GM21381 (cell line): ENCODE measurements around the gene CLIP3.
"Not testable (repeated sequence)": the region's sequence is repeated elsewhere in the genome, so short reads cannot be mapped to it uniquely, and the experiment has no call there.

ENCODE experiments used
- ATAC-seq: cut with Tn5 transposase; IDR thresholded peaks from one replicate; pipeline ENCODE4 v1.9.1; 2021; ENCODE audit warnings: mild to moderate bottlenecking, moderate library complexity; ENCODE audit not compliant: unreplicated experiment

The CLIP3 gene, protein sequence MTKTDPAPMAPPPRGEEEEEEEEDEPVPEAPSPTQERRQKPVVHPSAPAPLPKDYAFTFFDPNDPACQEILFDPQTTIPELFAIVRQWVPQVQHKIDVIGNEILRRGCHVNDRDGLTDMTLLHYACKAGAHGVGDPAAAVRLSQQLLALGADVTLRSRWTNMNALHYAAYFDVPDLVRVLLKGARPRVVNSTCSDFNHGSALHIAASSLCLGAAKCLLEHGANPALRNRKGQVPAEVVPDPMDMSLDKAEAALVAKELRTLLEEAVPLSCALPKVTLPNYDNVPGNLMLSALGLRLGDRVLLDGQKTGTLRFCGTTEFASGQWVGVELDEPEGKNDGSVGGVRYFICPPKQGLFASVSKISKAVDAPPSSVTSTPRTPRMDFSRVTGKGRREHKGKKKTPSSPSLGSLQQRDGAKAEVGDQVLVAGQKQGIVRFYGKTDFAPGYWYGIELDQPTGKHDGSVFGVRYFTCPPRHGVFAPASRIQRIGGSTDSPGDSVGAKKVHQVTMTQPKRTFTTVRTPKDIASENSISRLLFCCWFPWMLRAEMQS

DNA sequence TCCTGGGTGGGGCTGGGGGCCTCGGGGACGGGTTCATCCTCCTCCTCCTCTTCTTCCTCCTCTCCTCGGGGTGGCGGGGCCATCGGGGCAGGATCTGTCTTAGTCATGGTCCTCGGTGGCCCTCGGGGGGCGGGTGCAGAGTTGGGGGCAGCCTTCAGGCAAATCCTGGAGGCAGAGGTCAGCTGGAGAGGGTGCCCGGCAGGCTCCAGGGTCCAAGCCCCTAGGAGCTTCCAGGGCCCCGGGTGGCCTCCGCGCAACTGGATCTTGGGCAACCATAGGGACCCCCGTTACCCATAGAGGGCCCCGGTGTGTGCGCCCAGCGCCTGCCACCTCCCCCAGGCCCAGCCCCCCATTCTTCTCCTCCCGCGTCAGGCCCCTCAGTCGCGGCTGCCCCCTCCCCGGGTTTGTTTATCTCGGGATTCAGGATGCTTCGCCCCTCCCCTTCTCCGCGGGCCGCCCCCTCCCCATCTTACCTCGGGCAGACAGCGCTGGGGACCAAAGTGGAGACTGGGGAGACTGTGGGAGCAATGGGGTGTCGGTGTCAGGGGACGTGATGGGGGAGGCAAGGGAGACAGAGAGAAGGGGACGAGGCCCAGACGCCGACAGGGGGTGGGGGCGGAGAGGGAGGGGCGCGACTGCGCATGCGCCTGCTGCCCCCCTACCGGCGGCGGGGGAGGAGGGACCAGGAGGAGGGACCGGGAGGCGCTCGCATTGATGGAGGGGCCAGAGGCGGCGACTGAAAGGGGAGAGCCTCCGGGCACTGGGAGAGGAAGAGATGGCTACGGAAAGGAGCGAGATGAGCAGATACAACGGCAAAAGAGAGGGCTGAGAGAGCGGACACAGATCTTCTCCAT is at the start of gene CLIP3:
Gene CLIP3 (minus strand): TSS at position 623 of the 854 bp plus-strand sequence. CDS start 516 bp downstream, at position 107.
- ATAC-seq, result no peak

DNA sequence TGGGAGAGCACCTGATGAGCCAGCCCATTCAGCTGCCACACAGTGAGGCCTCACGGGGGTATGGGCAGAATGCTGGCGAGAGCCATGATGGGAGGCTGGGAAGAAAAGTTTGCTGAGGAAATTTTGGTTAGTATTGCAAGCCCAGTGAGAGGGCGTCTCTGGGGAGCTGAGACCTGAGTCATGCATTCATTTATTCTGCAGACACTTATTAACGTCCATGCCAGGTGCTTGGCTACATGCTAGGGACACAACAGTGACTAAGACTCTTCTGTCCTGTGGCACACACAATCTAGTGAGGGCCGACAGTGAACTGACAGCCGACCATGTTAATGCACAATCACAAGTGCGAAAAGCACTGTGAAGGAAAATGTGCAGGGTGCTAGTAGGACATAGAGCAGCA is 49.2 kb upstream of the CLIP3 start:
- no peak for ATAC-seq

DNA sequence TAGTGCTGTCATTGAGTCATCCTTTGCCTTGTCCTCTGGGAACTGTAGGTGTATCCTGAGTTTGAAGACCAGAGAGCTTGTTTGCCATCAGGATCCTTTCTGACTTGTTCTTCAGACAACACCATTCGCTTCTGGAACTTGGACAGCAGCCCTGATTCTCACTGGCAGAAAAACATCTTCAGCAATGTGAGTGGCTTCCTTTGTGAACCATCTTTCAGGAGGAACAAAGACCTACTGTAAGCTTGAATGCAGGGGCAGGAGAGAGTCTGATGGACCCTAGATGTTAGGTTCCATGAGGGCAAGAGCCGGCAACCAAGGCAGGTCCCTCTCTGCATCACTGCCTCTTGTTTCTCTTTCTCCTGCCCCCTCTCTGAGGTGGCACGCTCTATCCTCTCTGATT is 48.7 kb upstream of the CLIP3 start:
- no peak for ATAC-seq

DNA sequence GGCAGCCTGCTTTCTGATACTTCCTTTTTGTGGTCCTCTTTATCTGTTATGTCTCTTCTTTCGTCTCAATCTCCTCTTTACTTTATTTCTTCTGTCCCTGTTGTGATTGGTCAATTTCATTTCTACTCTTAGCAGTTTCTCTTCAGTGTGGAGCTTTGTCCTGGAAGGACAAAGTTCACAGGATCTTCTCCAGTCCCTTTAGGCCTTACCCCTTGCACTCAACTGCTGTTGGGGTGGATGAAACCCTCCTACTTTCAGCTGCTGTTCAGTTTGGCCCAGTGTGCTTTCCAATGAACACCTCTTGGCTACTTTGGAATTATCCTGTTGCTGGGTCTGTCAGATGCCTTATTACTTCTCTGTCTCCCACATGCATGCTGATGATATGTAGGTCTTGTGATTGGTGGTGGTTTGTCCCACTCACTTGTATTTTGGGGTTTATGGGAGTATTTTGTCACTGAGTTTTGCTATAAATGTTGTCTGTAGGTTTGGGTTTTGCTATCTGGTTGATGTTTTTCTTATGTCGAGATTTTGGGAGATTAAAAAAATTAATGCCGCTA is 46.8 kb upstream of the CLIP3 start:
- ATAC-seq, result no peak

DNA sequence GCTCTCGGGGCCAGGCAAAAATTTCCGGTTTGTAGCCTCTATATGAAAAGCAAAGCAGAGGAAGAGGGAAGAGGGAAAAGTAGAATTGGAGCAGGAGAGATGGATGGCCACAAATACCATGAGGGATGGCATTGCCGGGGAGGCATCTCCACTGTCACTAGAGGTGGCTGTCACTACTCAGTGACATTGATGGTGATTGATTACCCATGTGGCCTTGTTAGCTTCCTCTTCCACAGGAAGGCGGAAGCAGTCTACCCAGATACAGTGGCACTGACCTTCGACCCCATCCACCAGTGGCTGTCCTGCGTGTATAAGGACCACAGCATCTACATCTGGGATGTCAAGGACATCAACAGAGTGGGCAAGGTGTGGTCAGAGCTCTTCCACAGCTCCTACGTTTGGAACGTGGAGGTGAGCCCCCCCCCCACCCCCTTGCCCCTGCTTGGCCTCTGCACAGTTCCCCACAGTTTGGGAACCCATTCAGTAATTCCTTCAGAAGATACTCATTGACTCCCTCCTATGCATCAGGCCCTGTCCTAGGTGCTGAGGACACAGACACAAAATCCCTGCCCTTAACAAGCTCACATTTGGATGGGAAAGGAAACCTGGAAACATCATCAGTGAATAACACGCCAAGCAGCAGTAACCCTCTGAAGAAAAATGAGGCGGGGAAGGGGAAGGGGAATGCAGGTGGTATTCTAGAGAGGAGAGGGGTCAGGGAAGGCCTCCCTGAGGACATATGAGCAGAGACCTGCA is 40.6 kb upstream of the CLIP3 start:
- ATAC-seq, result no peak

DNA sequence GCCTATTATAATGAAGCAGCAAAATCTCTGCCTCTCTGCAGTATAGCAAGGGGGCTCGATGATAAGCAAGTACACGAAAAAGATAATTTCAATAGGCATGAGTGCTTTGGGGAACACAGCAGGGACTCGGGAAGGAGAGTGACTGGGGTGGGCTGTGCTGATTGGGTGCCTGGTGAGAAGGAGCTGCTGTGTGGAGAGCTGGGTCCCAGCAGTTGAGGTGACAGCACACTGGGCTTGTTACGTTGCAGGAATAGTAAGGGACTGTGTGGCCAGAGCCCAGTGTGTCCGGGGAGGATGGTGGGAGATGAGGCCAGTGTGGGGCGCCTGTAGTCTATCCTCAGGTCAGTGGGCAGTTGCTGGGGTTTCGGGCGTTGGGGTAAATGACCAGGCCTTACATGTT is 39.4 kb upstream of the CLIP3 start:
- ATAC-seq, result no peak

DNA sequence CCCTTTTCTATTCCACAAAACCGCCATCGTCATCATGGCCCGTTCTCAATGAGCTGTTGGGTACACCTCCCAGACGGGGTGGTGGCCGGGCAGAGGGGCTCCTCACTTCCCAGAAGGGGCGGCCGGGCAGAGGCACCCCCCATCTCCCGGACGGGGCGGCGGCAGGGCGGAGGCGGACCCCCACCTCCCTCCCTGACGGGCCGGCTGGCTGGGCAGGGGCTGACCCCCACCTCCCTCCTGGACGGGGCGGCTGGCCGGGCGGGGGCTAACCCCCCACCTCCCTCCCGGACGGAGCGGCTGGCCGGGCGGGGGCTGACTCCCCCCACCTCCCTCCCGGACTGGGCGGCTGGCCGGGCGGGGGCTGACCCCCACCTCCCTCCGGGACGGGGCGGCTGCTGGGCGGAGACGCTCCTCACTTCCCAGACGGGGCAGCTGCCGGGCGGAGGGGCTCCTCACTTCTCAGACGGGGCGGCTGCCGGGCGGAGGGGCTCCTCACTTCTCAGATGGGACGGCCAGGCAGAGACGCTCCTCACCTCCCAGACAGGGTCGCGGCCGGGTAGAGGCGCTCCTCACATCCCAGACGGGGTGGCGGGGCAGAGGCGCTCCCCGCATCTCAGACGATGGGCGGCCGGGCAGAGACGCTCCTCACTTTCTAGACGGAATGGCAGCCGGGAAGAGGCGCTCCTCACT is 36.3 kb upstream of the CLIP3 start:
- ATAC-seq, result not testable (repeated sequence)

DNA sequence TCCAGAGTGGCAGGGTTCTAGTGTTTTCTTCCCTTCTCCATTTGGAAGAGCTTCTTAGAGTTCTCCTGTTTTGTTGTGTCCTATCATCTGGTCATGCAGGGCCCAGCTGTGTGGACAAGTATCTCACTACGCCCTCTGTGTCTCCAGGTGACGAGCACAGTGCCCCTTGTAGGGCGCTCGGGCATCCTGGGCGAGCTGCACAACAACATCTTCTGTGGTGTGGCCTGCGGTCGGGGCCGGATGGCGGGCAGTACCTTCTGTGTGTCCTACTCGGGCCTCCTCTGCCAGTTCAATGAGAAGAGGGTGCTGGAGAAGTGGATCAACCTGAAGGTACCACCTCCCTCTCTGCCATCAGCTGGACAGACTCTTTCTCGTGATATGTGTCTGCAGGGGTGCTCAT is 35.0 kb upstream of the CLIP3 start:
- ATAC-seq, result no peak

DNA sequence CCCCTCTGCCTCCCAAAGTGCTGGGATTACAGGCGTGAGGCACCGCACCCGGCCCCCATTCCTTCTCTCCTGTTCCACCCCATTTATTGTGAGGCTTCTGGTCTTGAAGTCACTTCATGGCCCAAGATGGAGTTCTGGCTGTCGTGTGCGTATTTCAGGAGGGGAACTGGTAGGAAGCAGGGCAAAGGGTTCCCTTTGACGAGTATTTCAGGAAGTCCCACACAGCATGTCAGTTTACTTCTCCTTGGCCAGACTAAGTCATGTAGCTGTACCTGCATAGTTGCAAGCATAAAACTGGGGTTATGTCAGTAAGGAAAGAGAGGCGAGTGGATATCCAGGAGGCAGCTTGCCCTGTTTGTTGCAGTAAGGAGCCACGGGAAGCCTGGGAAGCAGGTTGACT is 32.2 kb upstream of the CLIP3 start:
- ATAC-seq, result no peak

DNA sequence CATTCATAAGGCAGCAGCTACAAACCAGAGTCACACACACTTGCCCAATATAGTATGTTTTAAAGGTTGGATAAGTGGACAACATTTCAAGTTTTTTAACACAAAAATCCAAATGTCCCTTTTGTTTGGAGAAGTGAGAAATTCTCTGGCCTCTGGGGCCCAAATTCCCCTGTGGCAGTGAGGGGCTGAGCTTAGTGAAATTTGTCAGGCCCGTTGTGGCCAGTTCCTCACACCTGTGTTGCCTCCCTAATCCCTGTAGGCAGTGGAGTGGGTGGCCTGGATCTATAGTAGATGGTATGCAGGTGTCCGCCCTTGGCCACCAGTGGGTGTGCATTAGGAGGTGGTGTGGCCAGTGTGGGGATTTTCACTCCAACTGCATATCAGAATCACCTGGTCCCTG is 28.7 kb upstream of the CLIP3 start:
- ATAC-seq, result no peak

DNA sequence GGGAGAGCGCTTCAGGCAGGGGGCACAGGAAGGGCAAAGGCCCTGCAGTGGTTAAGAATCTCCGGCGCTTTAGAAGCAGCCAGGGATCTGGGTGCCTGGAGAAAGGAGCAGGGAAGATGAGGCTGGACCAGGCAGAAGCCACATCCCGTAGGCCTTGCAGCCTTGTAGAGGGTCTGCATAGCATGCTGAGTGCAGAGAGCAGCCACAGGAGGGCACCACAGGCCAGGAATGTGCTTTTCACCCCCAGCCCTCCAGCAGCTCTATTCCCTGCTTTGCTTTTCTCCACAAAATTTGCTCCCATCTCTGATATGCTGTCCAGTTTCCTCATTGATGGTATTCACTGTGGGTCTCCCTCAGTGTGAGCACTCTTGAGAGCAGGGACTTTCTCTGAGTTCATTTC is 27.8 kb upstream of the CLIP3 start:
- ATAC-seq, result no peak

DNA sequence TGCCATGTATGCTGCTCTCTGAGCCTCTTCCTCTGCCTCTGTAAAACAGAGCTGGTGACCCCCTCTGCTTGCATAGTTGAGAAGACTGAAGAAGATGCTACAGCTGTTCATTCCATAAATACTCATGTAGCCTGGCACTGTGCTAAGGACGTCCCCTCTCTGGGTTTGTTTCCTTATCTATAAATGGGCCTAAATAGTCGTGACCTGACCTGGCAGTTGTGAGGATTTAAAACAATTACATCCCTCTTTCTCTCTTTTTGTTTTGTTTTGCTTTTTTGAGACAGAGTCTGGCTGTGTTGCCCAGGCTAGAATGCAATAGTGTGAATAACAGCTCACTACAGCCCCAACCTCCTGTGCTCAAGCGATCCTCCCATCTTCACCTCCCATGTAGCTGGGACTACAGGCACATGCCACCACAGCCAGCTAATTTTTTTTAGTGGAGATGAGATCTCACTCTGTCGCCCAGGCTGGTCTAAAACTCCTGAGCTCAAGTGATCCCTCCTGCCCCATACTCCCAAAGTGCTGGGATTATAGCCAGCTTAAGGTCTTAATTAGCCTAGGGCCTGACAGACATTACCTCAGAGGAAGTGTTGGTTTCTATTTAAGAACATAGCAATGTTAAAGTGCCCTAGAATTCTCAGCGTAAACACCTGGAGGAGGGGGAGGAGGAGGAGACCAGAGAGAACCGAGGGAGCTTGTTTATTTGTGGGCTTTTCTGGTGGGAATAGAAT is 26.7 kb upstream of the CLIP3 start:
- no peak for ATAC-seq

DNA sequence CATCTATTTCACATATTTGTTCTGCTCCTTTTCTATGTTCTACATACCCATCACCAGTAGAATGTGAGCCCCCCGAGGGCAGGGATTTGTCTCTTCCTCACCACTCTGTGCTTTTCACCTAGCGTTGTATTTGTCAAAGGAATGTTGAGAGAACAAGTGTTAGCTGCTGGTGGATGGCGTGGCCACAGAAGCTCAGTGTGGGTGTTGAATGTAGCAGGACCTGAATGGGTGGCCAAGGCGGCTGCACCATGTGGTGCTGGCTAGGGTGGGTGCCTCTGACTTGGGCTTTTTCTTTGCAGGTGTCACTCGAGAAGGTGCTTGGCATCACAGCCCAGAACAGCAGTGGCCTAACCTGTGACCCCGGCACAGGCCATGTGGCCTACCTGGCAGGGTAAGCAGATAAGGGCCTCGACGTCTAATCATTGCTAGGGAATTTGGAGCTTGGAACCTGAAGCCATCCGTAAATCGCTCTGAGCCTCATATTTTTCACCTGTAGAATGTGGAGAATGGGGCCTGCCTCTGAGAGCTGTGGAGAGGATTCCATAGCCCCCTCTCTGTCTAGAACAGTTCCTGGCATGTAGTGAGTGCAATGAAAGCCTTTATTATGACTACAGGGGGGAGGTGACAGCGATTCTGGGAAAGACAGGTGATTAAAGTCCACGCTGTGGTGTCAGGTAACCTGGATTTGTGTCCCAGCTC is 26.0 kb upstream of the CLIP3 start:
- no peak for ATAC-seq

DNA sequence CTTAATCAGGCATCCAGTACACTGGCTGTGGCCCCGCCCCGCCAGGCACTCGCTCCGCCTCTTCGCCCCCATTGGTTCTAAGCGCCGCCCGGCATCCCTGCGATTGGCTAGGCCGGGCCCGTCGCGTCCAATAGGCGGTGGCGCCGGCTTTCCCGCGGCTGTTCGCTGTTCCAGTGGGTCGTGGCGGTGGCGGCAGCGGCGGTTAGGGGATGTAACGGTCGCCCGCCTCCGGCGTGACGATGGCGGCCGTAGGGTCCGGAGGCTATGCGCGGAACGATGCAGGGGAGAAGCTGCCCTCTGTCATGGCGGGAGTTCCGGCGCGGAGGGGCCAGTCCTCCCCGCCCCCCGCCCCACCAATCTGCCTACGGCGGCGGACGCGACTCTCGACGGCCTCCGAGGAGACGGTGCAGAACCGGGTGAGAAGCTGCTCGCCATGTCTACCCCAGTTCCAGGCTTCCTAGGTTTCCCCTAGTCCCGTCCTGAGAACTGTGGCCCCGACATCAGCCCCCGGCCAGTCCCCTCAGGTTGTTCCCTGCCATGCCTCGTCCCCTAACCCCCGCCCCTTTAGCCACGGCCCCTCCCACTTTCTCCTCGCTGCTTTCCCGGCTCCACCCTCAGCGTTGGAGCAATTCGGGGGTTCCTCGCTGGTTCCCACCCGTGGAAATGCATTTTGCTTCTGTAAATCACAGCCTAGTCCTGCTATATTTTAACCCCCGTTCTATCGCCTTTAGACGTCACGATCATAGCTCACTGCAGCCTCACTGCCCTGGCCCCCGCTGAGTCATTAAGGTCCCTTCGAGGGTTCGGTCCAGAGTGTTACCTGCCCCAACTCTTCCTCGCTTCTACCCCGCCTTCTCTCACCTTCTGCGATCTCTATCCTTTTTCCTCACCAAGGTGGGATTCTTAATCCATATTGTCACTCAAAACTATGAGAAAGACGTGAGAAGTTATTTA is 22.3 kb upstream of the CLIP3 start, which contains the start of gene WDR62:
Gene WDR62 (plus strand): TSS at position 165 of the 954 bp plus-strand sequence. CDS start 75 bp downstream, at position 240.
- ATAC-seq, result peak; percentile 69

DNA sequence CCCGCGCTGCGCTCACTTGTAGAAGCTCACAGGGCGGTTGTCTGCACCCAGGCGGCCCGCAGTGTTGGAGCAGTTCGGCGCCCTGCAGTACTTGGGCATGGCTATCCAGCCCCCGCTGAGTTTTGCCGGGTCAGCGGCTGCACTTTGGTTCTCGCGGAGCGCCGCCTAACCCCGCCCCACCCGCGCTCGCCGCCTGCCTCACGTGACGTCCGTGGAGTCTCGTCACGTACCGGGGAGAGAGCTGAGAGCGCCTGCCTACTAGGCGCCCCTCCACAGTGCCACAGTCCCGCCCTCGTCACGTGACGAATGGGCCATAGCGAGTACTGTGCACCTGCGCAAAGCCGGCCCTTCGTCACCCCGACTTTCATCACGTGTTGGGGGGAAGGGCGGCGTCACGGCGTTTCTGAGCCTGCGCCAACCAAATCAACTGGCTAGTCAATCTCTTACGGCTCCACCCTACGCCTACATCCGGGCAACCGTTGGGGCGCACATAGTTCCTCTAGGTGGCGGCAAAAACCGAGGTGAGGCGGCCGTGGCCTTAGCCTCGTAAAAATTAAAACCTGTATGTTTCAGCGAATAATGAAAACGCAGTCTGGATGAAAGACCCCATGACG is 21.6 kb upstream of the CLIP3 start, which contains the start of gene THAP8:
Gene THAP8 (minus strand): TSS at position 167 of the 614 bp plus-strand sequence. CDS start 68 bp downstream, at position 99.
- ATAC-seq, result peak; percentile 77

DNA sequence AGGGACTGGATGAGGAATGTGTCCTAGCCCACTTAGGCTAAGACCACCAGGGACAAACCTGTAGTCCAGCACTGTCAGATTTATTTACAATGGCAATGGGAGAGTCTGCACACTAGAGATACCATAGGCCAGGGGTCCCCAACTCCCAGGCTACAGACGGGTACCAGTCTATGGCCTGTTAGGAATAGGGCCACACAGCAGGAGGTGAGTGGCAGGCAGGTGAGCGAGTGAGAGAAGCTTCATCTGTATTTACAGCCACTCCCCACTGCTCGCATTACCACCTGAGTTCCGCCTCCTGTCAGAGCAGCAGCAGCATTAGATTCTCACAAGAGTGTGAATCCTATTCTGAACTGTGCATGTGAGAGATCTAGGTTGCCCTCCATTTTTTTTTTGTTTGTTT is 19.0 kb upstream of the CLIP3 start:
- ATAC-seq, result no peak

DNA sequence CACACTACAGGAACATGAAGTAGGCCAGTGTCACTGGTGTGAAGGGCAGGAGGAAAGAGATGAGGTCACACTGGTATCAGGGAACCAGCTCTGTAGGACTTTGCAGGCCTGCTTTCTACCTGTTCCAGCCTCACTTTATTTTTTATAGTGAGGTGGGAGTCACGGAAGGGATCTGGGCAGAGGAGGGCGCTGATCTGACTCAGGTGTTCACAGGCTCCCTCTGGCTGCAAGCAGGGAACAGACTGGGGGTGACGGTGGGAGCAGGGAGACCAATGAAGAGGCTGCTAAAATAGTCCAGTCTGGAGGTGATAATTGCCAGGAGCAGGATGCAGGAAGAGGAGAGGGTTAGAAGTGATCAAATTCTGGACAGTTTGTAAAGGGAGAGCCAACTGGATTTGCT is 18.6 kb upstream of the CLIP3 start:
- no peak for ATAC-seq
